NCI-H82 treated with DMSO at 0.1 percent for 48 hours (cell line): ENCODE data around the gene ELOF1.
"Not testable (repeated sequence)": the region's sequence is repeated elsewhere in the genome, so short reads cannot be mapped to it uniquely, and the experiment has no call there.

Source experiments
- DNase-seq: peaks from one replicate; lab custom pipeline; 2025; ENCODE audit not compliant: unreplicated experiment; lab: John Stamatoyannopoulos, UW

ELOF1 gene

GRCh38 chr19:11570039-11570462 is 11.0 kb upstream of the ELOF1 start:
- DNase-seq: no peak

- DNase-seq: no peak
Observed at GRCh38 chr19:11566164-11566563, 7.1 kb upstream of the ELOF1 start.

GRCh38 chr19:11565649-11565980 is 6.6 kb upstream of the ELOF1 start:
- DNase-seq: not testable (repeated sequence)

- not testable (repeated sequence) for DNase-seq
Observed at GRCh38 chr19:11564082-11564807, 5.2 kb upstream of the ELOF1 start.

GRCh38 chr19:11563532-11563931 is 4.5 kb upstream of the ELOF1 start:
- DNase-seq: no peak

- DNase-seq: peak; percentile 32
Observed at GRCh38 chr19:11560404-11561051, 1.5 kb upstream of the ELOF1 start.

GRCh38 chr19:11556634-11557420 is 2.2 kb downstream of the ELOF1 start:
- no peak for DNase-seq

- no peak for DNase-seq
Observed at GRCh38 chr19:11555246-11555645, 3.8 kb downstream of the ELOF1 start.

GRCh38 chr19:11554160-11554559 is 4.9 kb downstream of the ELOF1 start:
- no peak for DNase-seq

- DNase-seq: no peak
Observed at GRCh38 chr19:11552666-11553372, 6.2 kb downstream of the ELOF1 start.

GRCh38 chr19:11551603-11552235 is 7.3 kb downstream of the ELOF1 start:
- no peak for DNase-seq

- no peak for DNase-seq
Observed at GRCh38 chr19:11550265-11550664, 8.8 kb downstream of the ELOF1 start.

GRCh38 chr19:11549386-11549953 is 9.6 kb downstream of the ELOF1 start:
- DNase-seq: no peak

GRCh38 chr19:11547929-11548700 is 10.9 kb downstream of the ELOF1 start:
- DNase-seq: no peak

- DNase-seq: no peak
Observed at GRCh38 chr19:11541238-11541637, 17.8 kb downstream of the ELOF1 start.

GRCh38 chr19:11540645-11541044 is 18.4 kb downstream of the ELOF1 start:
- no peak for DNase-seq

- DNase-seq: no peak
Observed at GRCh38 chr19:11539495-11540365, 19.3 kb downstream of the ELOF1 start.

GRCh38 chr19:11538232-11539036 is 20.6 kb downstream of the ELOF1 start, which contains the start of gene CNN1:
TSS of gene CNN1 (plus strand) at chr19:11538851. CDS start at chr19:11538928, 77 bp downstream.
- DNase-seq: no peak
